Upper lobe of left lung (tissue), 6 donors: ENCODE measurements around the gene C2. TPM values are rescaled to one million over a fixed set of nuclear protein-coding genes. Genes with fewer than 3 reads are reported as not detected.
A peak's percentile ranks its signal among the peaks of the same experiment; 100 is the strongest.

Experiments used
- ATAC-seq, 2 donors: fragments of 200-7000 bp; cut with Tn5 transposase; one replicate each; pipeline ENCODE4 v1.9.1; 2022; ENCODE audit warnings: mild to moderate bottlenecking in 2 of 2, moderate library complexity in 2 of 2; ENCODE audit not compliant: low FRiP score in 2 of 2
- DNase-seq, 2 donors: peaks; one replicate each; pipeline ENCODE4 v3.0.0-alpha.2; 2019 to 2020
- H3K27ac ChIP-seq, 4 donors: fragments of 200-600 bp; sonication (generic); one replicate each; pipeline ENCODE4 v1.5.1; 2016 to 2019
- H3K27me3 ChIP-seq, 4 donors: fragments of 200-600 bp; sonication (generic); one replicate each; pipeline ENCODE4 v1.5.1; 2017 to 2019
- H3K36me3 ChIP-seq, 4 donors: fragments of 200-600 bp; sonication (generic); one replicate each; pipeline ENCODE4 v1.5.1; 2016 to 2019
- H3K4me1 ChIP-seq, 4 donors: fragments of 200-600 bp; sonication (generic); one replicate each; pipeline ENCODE4 v1.5.1; 2018 to 2019
- H3K4me3 ChIP-seq, 4 donors: fragments of 200-600 bp; sonication (generic); one replicate each; pipeline ENCODE4 v1.5.1; 2017 to 2019; ENCODE audit warnings: mild to moderate bottlenecking in 2 of 4, moderate library complexity in 1 of 4
- H3K9me3 ChIP-seq, 4 donors: fragments of 200-600 bp; sonication (generic); one replicate each; pipeline ENCODE4 v1.5.1; 2018 to 2019
- CTCF ChIP-seq, 6 experiments: fragments of 450-650 bp in 4 of 6; fragments of 200-600 bp in 2 of 6; sonication (generic) in 2 of 6; IDR thresholded peaks; one replicate each; pipeline ENCODE4 v1.5.1; 2016 to 2019; ENCODE audit warnings: antibody characterized with exemption in 6 of 6
- EP300 ChIP-seq, 4 donors: sonication (generic); formaldehyde crosslinking; IDR thresholded peaks; one replicate each; pipeline ENCODE4 v1.5.1; 2017; ENCODE audit warnings: antibody characterized with exemption in 4 of 4, control low read depth in 2 of 4
- POLR2A ChIP-seq, 4 donors: fragments of 450-650 bp; IDR thresholded peaks; one replicate each; pipeline ENCODE4 v1.5.1; 2016 to 2017; ENCODE audit warnings: antibody characterized with exemption in 4 of 4, mild to moderate bottlenecking in 2 of 4
- POLR2AphosphoS5 ChIP-seq, 2 donors: sonication (generic); formaldehyde crosslinking; IDR thresholded peaks; one replicate each; pipeline ENCODE4 v1.5.1; 2017; ENCODE audit warnings: antibody characterized with exemption in 2 of 2
- WGBS, 2 donors: methylation state at CpG; one replicate each; pipeline ENCODE4 v1.1.5; 2017 to 2018; 5-methylcytosine and 5-hydroxymethylcytosine counted together
- total RNA-seq, 6 donors: library from RNA; depleted of rRNA in 4 of 6; stranded (reverse); fragments of >200 nt in 4 of 6; gene quantifications; one replicate each; pipeline versions ENCODE4 v1.1.0 to v1.2.1, GENCODE V29; 2016 to 2021
- donor health status: DM: no; HTN: no; CAD: no; lungs with moderate emphysema.
- donor health status: DM: no; HTN: yes; CAD: no; lungs with severe emphysema.

C2 gene
- total RNA-seq, 6 donors from 2014 or later, result 119 to 322 (median 233) TPM

GRCh38 chr6:31884528-31885035 lies 42.9 kb upstream of the C2 start:
- Histone ChIP-seq H3K4me3 (no peak overlapping the region), H3K27ac (no peak overlapping the region), H3K4me1 (peaks cover 0 to 4% (median 0%) of the 10 kb centered on the region in 4 donors), H3K27me3 (no peaks in the 10 kb centered on the region), H3K36me3 (peaks cover 35 to 99% (median 88%) of the 10 kb centered on the region in 4 donors), H3K9me3 (no peaks in the 10 kb centered on the region)
- TF ChIP-seq EP300 (IDR thresholded peaks at IDR 0.05) (no peak), CTCF (IDR thresholded peaks at IDR 0.05) (no peak), POLR2A (IDR thresholded peaks at IDR 0.05) (no peak), POLR2AphosphoS5 (IDR thresholded peaks at IDR 0.05) (no peak)
- 96 to 97% methylated on average over 20 to 22 of the region's 22 CpGs for WGBS, 2 donors
- DNase-seq (no peak), ATAC-seq (no peak)

GRCh38 chr6:31886541-31886991 lies 41.0 kb upstream of the C2 start:
- Histone ChIP-seq H3K4me3 (no peak overlapping the region), H3K27me3 (no peaks in the 10 kb centered on the region), H3K36me3 (peaks cover 39 to 96% (median 80%) of the 10 kb centered on the region in 4 donors), H3K4me1 (no peaks in the 10 kb centered on the region), H3K27ac (no peak overlapping the region), H3K9me3 (no peaks in the 10 kb centered on the region)
- 98 to 99% methylated on average over 5 to 18 of the region's 18 CpGs for WGBS, 2 donors
- TF ChIP-seq CTCF (IDR thresholded peaks at IDR 0.05) (no peak), EP300 (IDR thresholded peaks at IDR 0.05) (no peak), POLR2A (IDR thresholded peaks at IDR 0.05) (no peak), POLR2AphosphoS5 (IDR thresholded peaks at IDR 0.05) (no peak)
- ATAC-seq, result no peak
- DNase-seq, result no peak

GRCh38 chr6:31887173-31888007 lies 40.1 kb upstream of the C2 start:
- H3K27ac ChIP-seq, result no peak overlapping the region
- no peaks in the 10 kb centered on the region for H3K9me3 ChIP-seq
- H3K4me3 ChIP-seq, result no peak overlapping the region
- WGBS, 2 donors, result 89 to 92% methylated on average over 17 to 19 of the region's 19 CpGs
- DNase-seq (no peak), ATAC-seq (no peak)
- H3K4me1 ChIP-seq, result no peaks in the 10 kb centered on the region
- peaks cover 39 to 96% (median 80%) of the 10 kb centered on the region in 4 donors for H3K36me3 ChIP-seq
- no peak for TF ChIP-seq EP300 (IDR thresholded peaks at IDR 0.05)
- TF ChIP-seq POLR2A (IDR thresholded peaks at IDR 0.05), result no peak
- TF ChIP-seq POLR2AphosphoS5 (IDR thresholded peaks at IDR 0.05), result no peak
- no peaks in the 10 kb centered on the region for H3K27me3 ChIP-seq

GRCh38 chr6:31888276-31889258 lies 39.0 kb upstream of the C2 start:
- ATAC-seq, result peak; percentile 64
- peaks cover 39 to 96% (median 79%) of the 10 kb centered on the region in 4 donors for H3K36me3 ChIP-seq
- DNase-seq, result no peak

More at GRCh38 chr6:31888276-31889258, 39.0 kb upstream of the C2 start:
- H3K9me3 ChIP-seq, result no peaks in the 10 kb centered on the region
- WGBS, 2 donors, result 84 to 85% methylated on average over 13 to 43 of the region's 43 CpGs
- H3K4me1 ChIP-seq, result no peaks in the 10 kb centered on the region
- no peak for TF ChIP-seq POLR2AphosphoS5 (IDR thresholded peaks at IDR 0.05)
- peak in 5 of 6 experiments; percentile 31 to 68 (median 49) for TF ChIP-seq CTCF (IDR thresholded peaks at IDR 0.05)
- H3K4me3 ChIP-seq, result no peak overlapping the region
- H3K27me3 ChIP-seq, result no peaks in the 10 kb centered on the region
- no peak overlapping the region for H3K27ac ChIP-seq
